NCI-H187 treated with DMSO at 0.1 percent for 48 hours (cell line): ENCODE results near the gene ARHGAP29.

Experiments
- DNase-seq: peaks from one replicate; lab custom pipeline; 2025; lab: John Stamatoyannopoulos, UW

Gene ARHGAP29

DNA sequence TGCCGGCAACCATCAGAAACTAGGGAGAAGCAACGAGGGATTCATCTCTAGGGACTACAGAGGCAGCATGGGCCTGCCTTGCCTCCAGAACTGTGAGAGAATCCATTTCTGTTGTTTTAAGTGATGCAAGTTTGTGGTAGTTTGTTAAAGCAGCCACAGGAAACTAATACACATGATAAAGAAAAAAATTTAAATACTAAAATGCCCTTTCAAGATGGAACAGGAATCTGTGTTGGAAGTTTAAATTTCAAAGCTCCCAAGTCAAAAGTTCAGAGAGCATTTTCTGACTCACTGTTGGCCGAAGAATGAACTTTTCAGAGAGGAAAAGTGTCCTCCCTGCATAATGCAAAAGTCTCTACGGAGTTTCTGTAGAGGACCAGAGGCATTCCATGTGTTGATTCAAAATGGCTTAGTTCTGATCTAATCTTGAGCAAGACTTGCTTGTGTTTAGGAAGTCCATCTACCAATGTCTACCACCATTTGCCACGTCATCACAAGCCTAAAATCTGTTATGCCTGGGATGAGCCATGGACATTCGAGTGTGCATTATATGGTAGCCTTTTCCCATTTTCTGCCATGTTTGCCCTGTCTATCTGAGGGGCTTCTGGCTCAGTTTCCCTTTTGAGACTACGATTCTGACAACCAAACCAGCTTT, 22.4 kb upstream of the ARHGAP29 start:
- DNase-seq = no peak

DNA sequence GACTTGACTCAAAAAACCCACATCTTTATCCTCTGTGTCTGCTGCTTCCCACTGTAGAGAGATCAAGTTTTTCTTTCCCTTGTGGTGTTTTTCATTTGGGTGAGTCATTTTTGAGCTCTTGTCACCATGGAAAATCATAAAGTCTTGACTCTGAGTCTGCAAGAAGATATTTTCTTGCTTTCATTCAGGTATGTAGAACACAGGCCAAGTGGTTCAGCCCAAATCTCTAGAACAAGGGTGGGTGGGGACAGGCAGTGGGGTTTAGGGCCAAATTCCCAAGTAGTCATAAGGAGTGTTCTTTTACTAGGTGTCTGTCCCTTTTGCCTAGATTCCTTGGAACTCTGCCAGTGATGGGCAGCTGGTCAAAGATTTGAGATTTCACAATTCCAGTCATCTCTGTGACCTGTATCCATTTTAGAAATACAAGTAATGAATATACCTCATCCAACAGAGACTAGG, 21.5 kb upstream of the ARHGAP29 start:
- no peak for DNase-seq

DNA sequence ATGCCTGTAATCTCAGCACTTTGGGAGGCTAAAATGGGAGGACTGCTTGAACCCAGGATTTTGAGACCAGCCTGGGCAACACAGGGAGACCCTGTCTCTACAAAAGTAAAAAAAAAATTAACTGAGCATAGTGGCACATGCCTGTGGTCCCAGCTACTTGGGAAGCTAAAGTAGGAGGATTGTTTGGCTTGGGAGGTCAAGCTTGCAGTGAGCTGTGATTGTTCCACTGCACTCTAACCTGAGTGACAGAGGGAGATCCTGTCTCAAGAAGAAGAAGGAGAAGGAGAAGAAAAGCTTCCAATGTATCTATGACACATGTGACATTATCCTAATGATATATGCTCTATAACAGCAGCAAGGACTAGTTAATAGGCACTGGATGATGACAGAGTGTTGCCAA, 20.1 kb upstream of the ARHGAP29 start:
- no peak for DNase-seq

DNA sequence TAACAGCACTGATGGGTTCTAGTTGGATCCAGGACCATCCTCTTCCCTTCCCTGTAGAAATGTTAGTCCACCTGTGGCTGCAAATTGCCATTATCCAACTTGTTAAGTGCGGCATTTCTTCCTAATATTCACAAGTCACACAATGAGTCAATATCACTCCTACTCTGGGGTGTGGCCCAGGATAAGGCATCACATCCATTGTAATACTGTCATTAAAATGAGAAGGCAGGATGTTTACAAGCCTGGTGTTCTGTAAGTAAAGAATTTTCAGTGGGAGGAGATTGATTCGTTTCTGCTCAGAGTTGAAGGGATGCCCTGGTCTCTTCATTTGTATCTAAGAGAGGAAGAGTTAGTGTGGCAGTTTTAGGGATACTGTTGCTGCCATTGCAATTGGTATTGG, 18.1 kb upstream of the ARHGAP29 start:
- no peak for DNase-seq

DNA sequence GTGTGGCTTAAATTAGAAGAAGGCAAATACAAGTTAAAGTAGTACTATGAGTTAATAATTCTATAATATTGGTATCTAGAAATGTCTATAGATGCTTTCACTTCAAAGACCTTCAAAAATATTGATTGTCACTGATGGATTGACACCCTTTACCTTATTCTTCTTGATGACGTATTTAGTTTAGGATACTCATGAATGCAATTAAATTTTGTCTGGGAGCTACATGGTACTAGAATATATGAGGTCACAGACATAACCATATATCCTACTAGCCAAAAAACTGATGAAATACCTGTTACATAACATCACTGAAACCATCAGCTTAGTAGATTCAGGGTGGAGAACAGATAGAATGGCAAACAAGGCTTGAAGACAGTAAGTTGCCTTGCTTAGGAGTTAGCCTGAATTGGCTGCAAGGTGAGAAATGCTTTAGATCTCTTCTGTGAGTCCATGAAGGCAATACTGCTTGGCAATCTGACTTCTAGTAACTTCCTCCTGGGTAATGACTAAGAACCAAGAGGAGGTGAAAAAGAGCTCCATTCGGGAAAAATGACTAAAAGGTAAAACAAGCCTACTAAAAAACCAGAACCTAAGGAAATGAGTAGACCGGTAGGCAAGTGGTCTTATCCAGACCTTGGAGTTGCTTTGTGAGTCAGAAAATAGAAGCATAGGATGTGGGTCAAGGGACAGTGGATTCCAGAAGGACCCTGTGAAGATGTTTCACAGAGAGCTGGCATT, 16.9 kb upstream of the ARHGAP29 start:
- DNase-seq = no peak

DNA sequence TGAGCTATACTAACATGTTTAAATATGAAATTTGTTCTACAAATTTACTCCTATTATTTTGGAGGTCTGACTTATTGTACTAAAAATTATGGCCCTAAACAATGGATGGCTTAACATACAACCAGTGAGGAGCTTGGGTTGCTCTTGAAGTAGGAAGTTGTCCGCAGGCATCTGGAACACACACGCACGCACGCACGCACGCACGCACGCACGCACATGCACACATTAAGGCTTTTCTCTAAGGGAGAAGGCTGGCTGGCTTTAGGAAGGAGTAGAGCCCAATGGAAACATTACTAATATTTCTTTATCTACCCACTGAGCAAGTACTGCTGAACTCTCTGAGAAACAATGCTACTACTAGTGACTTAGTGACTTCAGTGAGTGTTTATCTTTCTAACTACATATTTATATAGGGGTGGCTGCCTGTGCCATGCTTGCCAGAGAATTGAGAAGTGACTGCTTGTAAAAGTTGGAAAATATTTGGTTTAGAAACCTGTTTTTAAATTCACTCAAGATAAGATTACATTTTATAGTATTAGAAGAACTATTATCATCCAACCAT, 16.2 kb upstream of the ARHGAP29 start:
- DNase-seq = no peak

DNA sequence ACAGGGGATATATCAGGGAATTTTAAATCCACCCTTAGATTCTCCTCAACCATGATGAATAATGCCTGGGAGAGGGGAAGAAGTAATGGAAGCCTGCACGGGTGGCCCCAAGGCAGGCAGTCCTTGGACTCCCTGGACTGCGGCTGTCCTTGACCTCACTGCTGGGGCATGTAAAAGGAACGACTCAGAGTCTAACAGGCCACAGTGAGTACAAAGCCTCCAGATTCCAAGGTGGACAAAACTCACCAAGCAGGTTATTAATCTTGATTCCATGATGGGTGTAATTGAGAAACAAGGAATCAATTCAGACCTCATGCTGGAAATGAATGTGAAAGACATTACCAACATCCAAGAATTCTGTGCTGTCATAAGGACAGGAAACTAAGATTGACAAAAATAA, 13.0 kb upstream of the ARHGAP29 start:
- no peak for DNase-seq

DNA sequence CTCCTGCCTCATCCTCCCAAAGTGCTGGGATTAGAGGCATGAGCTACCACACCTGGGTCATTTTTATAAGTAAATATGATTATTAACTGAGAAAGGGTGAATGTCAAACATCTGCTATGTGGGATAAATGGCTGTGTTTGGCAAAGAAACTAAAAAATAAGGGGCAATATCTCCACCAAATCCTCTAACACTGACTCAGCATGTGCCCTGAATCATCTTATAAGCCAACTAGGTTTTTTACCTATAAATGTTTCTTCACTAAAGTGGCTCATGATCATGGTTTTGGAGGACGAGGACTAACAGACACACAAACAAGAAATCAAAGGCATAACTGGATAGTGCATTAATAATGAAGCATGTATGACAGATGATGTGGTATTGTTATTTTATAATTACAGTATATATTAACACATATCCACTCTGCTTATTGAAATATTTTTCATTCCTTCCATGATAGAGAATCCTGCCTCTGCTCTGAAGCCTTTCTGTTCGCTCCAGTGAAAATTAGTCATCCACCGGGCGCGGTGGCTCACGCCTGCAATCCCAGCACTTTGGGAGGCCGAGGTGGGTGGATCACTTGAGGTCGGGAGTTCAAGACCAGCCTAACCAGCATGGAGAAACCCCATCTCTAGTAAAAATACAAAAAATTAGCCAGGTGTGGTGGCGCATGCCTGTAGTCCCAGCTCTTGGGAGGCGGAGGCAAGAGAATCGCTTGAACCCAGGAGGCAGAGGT, 11.7 kb upstream of the ARHGAP29 start:
- no peak for DNase-seq

DNA sequence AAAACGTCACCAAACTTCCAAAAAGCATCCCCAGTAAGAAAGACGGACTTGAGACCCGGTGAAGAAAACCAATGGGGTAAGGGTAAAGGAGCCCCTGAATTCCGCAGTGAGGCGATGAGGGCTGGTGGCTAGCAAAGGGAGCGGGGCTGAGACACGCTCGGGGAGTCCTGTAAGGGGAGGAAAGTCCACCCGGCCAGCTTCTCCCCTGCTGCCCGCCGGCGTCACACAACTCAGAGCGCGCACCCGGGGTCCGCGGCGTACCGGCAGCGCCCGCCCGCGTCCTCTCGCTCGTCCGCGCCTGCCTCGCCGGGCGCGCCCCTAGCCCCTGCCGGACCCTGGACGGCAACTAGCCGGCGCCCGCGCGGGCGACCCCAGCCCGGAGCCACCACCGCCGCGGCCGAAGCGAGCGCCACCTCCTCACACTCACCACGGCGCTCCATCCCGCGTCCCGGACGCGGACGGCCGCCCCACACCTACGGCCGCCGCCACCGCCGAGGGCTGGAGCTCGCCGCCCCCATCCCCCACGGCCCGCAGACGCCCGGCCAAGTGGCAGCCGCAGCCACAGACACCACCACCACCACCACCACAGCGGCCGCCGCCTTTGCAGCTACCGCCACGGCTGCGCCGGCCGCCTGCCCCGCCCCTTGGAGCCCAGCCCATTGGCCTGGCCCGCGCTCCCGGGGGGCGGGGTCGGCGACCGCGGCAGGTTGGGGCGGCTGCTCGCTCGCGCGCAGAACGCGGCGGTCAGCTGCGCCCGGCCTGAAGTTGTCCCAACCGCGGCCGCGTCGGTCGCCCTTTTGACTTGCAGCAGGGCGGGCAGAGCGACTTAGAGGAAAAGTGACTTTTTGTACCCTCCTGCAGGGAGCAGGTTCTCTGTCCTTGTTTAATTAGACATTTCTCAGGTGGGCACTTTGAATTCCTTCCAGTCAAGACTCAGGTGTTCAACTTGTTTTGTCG, 10.0 kb upstream of the ARHGAP29 start:
- DNase-seq = no peak

DNA sequence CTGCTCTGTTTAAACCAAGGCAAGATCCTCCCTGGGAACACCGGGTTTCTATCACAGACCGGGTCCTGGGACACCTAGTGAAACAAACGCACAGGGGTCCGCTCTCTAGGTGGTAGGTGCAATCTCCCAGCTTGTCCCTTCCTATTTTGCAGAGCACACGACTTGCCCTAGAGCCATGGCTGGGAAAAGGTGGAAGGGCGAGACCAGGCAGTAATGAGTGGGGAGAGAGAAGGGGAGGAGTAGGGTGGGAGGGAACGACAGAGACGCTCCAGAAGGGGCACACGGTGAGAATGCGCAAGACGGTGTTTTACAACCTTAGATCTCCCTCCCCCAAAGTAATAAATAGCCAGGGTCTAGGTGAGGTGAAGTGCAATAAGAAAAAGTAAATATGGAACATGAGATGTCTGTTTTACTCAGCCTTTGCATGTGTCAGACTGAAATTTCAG, 9.3 kb upstream of the ARHGAP29 start:
- DNase-seq = no peak

DNA sequence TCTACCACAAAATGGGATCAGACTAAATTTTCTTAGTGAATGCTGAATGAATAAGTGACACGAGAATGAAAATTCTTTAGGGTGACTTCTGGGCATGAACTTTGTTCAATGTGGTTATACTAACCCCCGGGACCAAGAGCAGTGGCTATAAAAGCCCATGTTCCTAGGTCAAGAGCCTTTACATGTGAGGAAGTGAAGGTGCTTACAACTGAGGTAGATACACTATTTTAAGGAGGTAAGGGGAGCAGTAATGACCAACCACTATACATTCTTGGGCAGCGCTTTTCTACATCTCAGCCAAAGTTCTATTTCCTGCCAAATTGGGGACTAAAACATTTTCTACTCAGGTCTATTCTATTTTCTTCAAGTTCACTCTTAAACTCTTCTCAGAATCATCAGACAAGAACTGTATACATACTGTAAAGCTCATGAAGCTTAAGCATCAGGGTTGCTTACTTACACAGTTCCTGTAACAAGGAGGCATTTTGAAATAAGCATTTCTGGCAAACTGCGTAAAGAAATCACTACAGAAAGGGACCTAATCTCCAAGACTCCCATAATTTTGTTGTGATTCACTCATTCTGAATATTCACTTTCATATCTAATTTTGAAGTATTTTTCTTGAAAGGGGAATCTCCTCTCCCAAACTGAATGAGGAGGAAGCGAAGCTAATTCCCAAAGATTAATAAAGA, 8.5 kb upstream of the ARHGAP29 start:
- DNase-seq = no peak

DNA sequence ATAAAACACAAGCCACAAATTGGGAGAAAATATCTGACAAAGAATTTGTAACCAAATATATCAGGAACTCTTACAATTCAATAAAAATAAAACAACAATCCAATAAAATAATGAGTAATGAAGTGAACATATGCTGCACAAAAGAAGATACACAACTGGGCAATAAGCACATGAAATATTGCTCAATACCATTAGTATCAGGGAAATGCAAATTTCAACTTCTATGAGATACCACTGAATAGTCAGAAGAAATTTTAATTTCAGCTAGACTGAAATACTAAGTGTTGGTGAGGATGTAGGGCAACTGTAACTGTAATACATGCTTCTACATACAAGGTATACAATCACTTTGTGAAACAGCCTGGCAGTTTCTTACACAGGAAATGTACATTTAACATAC, 7.4 kb upstream of the ARHGAP29 start:
- no peak for DNase-seq

DNA sequence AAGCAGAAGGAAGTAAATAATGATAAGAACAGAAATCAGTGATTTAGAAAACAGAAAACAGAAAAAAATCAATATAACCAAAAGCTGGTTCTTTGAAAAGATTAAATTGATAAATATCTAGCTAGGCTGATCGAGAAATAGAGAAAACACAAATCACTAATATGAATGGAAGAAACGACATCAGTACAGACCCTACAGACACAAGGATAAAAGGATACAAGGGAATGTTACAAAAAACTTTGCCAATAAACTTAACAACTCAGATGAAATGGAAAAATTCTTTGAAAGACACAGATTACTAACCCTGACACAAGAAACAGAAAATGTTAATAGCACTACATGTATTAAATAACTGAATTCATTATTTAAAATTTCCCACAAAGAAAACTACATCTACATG, 6.3 kb upstream of the ARHGAP29 start:
- no peak for DNase-seq

DNA sequence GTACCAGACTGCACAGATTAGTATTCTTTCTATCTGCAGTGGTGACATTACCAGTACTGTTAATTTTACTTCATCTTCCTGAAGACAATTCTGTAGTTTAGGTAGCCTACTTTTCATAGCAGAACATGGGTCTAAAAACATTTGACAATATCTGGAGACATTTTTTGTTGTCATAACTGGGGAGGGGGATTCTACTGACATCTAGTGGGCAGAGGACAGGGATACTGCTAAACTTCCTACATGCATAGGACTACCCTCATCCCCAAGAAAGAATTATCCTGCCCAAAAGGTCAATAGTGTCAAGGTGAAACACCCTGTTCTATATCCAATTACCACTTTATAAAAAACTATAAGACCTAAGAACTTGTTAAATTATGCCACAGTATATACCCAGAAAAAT, 3.4 kb upstream of the ARHGAP29 start:
- no peak for DNase-seq

DNA sequence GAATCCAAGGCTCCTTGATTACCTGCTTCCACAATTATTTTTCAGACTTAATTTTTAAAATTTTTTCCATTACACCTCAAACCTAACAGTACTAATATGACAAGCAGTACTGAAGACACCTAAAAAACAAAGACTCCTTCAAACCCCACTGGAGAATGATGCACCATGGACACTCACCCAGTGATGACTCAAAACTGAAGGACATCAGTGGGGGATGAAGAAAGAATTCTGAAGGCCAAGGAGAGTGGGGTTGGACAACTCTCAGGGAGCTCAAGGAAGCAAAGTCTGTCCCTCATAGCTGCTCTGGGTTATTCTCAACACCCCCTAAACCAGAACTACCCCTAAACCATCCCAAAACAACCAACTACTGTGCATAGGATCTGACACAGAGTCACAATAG, 2.4 kb upstream of the ARHGAP29 start:
- DNase-seq = no peak

DNA sequence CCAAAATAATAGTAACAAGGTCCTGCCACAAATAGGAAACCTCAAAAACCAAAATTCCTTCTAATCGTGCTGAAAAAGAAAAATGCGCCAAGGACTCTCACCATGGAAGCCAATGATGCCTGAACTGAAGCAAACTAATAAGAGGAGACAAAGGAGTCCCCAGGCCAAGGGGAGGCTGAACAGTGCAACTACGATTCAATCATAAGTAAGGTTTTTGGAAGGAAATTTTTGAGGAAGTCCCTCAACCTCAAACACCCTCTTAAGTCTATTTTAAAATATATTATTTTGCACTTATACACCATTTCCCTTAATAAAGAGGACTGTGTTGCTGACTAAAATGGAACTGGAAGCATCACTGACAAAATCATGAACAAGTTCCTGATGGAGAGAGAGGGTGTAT, 1.7 kb upstream of the ARHGAP29 start:
- no peak for DNase-seq

DNA sequence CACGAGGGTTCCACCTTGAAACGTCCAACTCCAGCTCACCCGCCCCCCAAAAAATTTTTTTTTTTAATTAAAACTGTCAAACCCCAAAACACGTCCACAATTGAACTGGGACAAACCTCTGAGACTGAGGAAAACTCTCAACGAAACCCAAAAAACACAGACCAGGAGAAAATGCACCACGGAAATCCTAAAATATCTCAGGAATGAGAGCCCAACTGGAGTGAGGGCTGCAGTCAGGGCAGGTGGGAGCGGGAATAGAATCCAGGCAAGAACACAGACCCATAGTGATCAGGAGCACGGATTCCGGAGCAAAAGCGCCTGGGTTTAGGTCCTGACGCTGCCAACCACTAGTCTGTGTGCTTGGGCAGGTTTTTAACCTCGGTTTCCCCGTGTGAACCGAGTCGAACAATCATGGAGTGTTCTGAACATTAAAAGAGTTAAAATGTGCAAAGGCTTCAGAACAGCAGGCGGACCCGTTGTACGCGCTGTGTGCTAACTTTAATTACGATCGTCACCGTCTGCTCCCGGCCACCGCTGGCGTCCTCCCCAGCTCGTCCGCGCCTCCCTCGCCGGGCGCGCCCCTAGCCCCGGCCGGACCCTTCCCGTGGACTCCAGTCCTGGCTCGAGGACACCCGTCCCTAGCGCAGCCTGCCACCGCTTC, 624 bp downstream of the ARHGAP29 start:
- DNase-seq = no peak

DNA sequence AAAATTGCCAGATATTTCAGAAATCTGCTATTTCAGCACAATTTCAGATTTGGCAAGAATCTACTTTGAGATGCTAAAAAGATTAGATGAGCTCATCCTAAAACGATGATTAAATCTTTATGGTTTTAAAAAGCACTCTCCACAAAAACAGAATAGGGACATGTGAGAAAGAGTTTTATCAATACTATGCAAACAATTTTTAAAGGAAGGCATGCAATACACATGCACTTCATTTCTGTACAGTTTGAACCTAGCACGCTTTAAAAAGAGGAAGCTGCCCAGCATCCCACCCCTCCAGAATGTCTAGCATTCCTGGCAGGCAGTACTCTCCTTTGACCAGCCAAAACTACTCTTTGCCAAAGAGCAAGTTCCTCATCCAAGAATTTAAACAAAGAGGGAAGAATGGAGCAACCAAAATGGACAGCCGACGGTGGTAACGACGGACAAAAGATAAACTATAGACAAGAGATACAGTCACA, 1.3 kb downstream of the ARHGAP29 start:
- no peak for DNase-seq

DNA sequence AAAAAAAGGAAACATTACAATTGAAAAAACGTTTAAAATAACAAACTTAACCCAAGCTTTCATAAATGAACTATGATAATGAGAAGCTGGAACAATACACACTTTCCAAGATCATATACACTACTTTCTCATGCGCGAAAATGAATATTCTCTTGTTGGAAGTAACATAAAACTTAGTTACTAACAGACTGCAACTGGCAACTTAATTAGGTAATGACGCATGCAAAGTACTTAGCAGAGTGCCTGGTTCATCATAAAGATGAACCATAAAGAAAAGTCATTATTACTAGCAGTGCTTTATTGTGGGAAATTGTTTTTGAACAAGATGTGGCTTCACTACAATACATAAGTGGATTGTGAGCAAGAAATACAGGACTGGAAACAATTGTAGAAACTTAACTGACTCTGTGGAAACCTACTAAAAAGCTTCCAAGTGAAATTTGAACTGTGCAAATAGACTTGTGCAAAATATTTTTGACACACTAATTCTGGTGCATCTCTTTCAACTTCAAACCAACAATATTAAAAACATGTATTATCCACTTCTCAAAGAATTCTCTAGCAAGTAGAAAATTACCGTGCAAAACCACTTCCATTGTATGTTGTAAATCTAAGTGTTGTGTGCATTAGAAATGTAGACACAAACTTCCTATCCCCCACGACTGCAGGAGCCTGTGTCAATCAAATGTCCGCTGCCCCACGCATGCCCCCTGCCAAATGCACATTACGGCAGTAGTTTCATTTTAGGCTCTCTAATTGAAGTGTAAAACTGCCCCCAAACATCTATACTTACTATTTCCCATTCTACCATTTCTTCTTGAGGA, 2.0 kb downstream of the ARHGAP29 start:
- DNase-seq = no peak
